GM12874 (cell line): Measurements from ENCODE around the gene SLIT3.

Experiments
- TF ChIP-seq, protein P1 (sequence below): IDR thresholded peaks from 2 replicates; pipeline ENCODE4 v1.5.1; 2011; ENCODE audit warnings: low read depth, mild to moderate bottlenecking, control low read depth, low read length, moderate library complexity; ENCODE audit not compliant: insufficient read depth

SLIT3 gene

GRCh38 chr5:168736281-168736831 lies 564.6 kb downstream of the SLIT3 start:
- TF ChIP-seq, protein P1, sequence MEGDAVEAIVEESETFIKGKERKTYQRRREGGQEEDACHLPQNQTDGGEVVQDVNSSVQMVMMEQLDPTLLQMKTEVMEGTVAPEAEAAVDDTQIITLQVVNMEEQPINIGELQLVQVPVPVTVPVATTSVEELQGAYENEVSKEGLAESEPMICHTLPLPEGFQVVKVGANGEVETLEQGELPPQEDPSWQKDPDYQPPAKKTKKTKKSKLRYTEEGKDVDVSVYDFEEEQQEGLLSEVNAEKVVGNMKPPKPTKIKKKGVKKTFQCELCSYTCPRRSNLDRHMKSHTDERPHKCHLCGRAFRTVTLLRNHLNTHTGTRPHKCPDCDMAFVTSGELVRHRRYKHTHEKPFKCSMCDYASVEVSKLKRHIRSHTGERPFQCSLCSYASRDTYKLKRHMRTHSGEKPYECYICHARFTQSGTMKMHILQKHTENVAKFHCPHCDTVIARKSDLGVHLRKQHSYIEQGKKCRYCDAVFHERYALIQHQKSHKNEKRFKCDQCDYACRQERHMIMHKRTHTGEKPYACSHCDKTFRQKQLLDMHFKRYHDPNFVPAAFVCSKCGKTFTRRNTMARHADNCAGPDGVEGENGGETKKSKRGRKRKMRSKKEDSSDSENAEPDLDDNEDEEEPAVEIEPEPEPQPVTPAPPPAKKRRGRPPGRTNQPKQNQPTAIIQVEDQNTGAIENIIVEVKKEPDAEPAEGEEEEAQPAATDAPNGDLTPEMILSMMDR, result no peak

DNA sequence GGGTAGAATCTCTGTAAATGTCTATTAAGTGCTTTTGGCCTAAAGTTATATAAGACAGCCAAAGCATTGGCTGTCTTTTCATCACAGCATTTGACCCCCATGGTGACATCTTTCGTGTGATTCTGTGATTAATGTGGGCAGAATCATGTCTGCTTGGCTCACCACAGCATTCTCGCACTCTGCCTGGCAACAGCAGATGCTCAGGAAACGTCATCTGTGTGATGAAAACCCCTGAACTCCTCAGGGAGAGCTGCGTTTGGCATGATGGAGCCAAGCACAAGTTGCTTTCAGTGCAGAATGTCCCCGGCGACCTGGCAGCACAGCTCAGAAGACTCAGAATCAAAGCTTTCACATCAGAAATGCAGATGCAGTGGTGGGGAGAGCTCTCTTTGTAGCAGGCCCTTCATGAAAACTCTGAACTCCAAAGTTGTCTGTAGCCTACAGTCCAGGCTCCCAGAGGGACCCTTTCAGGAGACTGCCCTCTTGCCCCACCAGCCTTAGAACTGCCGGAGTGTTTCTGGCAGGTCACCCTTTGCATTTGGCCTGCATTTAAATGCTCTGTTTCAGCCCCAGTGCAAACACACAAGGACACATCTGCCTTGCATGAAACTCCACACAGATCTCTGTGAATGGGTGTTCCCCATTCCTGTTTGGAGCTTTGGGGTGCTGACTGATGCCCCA lies 566.2 kb downstream of the SLIT3 start:
- TF ChIP-seq, protein P1, result no peak

- TF ChIP-seq, protein P1, result no peak
Measured at GRCh38 chr5:168734119-168734518, 566.8 kb downstream of the SLIT3 start.

- TF ChIP-seq, protein P1, result no peak
Measured at GRCh38 chr5:168728546-168729211, 572.3 kb downstream of the SLIT3 start.

GRCh38 chr5:168727547-168727946 lies 573.4 kb downstream of the SLIT3 start:
- TF ChIP-seq, protein P1, result no peak

DNA sequence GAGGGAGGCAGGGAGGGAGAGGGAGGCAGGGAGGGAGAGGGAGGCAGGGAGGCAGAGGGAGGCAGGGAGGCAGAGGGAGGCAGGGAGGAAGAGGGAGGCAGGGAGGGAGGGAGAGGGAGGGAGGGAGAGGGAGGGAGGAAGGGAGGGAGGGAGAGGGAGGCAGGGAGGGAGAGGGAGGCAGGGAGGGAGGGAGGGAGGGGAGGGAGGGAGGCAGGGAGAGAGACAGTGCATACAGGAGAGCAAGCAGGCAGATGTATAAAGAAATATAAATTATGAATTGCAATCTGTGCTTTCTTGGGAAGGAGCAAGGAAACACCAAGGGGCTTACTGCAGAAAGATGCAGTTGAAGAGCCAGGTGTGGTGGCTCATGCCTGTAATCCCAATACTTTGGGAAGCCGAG lies 574.6 kb downstream of the SLIT3 start:
- TF ChIP-seq, protein P1, result no peak

GRCh38 chr5:168724227-168724626 lies 576.7 kb downstream of the SLIT3 start:
- TF ChIP-seq, protein P1, result no peak
